Thymus (tissue), 2 donors: Measurements from ENCODE around the gene ISG20L2. TPM values are rescaled to one million over a fixed set of nuclear protein-coding genes. Genes with fewer than 3 reads are reported as not detected.

Experiments used
- polyA plus RNA-seq: library from polyadenylated mRNA; stranded (reverse); fragments of 200-250 nt; gene quantifications from one replicate; pipeline ENCODE4 v1.2.3, GENCODE V29; 2013
- total RNA-seq: library from RNA; stranded (reverse); fragments of 120-200 nt; gene quantifications from one replicate; pipeline ENCODE4 v1.2.4, GENCODE V29; 2013
- donor health status: healthy.

ISG20L2 gene
- total and polyA plus RNA-seq, 2 donors = 12.0 to 14.1 TPM

Other genes with a start within 250 kb of the ISG20L2 start
- 8.3 TPM for gene MEF2D, start 228.0 kb downstream of the ISG20L2 start, total RNA-seq
- gene MEF2D, start 228.0 kb downstream of the ISG20L2 start, polyA plus RNA-seq = 26.3 TPM
- gene IQGAP3, start 156.2 kb downstream of the ISG20L2 start, total RNA-seq = 2.5 TPM
- gene IQGAP3, start 156.2 kb downstream of the ISG20L2 start, polyA plus RNA-seq = 1.0 TPM
- gene TTC24, start 149.0 kb downstream of the ISG20L2 start, total RNA-seq = 12.9 TPM
- 13.4 TPM for gene TTC24, start 149.0 kb downstream of the ISG20L2 start, polyA plus RNA-seq
- gene NAXE, start 137.0 kb downstream of the ISG20L2 start, total RNA-seq = 64.4 TPM
- gene NAXE, start 137.0 kb downstream of the ISG20L2 start, polyA plus RNA-seq = 40.2 TPM
- 11.6 TPM for gene GPATCH4, start 127.3 kb downstream of the ISG20L2 start, total RNA-seq
- 12.0 TPM for gene GPATCH4, start 127.3 kb downstream of the ISG20L2 start, polyA plus RNA-seq
- 0.09 TPM for gene HAPLN2, start 109.4 kb downstream of the ISG20L2 start, total RNA-seq
- gene HAPLN2, start 109.4 kb downstream of the ISG20L2 start, polyA plus RNA-seq = 0.50 TPM
- 0.24 TPM for gene BCAN, start 86.6 kb downstream of the ISG20L2 start, total RNA-seq
- 0.43 TPM for gene BCAN, start 86.6 kb downstream of the ISG20L2 start, polyA plus RNA-seq
- 3.7 TPM for gene NES, start 51.4 kb downstream of the ISG20L2 start, total RNA-seq
- 3.3 TPM for gene NES, start 51.4 kb downstream of the ISG20L2 start, polyA plus RNA-seq
- 20.7 TPM for gene CRABP2, start 23.2 kb downstream of the ISG20L2 start, total RNA-seq
- 75.0 TPM for gene CRABP2, start 23.2 kb downstream of the ISG20L2 start, polyA plus RNA-seq
- 10.7 TPM for gene METTL25B, start 297 bp downstream of the ISG20L2 start, total RNA-seq
- gene METTL25B, start 297 bp downstream of the ISG20L2 start, polyA plus RNA-seq = 39.4 TPM
- 53.8 TPM for gene MRPL24, start 12.3 kb upstream of the ISG20L2 start, total RNA-seq
- 59.0 TPM for gene MRPL24, start 12.3 kb upstream of the ISG20L2 start, polyA plus RNA-seq
- 226 TPM for gene HDGF, start 22.9 kb upstream of the ISG20L2 start, total RNA-seq
- gene HDGF, start 22.9 kb upstream of the ISG20L2 start, polyA plus RNA-seq = 116 TPM
- gene PRCC, start 38.8 kb upstream of the ISG20L2 start, total RNA-seq = 29.1 TPM
- gene PRCC, start 38.8 kb upstream of the ISG20L2 start, polyA plus RNA-seq = 72.9 TPM
- gene SH2D2A, start 88.1 kb upstream of the ISG20L2 start, total RNA-seq = 17.9 TPM
- 44.8 TPM for gene SH2D2A, start 88.1 kb upstream of the ISG20L2 start, polyA plus RNA-seq
- gene INSRR, start 130.4 kb upstream of the ISG20L2 start, total RNA-seq = 0.33 TPM
- 0.43 TPM for gene INSRR, start 130.4 kb upstream of the ISG20L2 start, polyA plus RNA-seq
- 1.6 TPM for gene NTRK1, start 132.1 kb upstream of the ISG20L2 start, total RNA-seq
- gene NTRK1, start 132.1 kb upstream of the ISG20L2 start, polyA plus RNA-seq = 3.1 TPM
- gene PEAR1, start 165.0 kb upstream of the ISG20L2 start, total RNA-seq = 0.61 TPM
- 2.5 TPM for gene PEAR1, start 165.0 kb upstream of the ISG20L2 start, polyA plus RNA-seq
- not detected for gene LRRC71, start 191.9 kb upstream of the ISG20L2 start, total RNA-seq
- gene LRRC71, start 191.9 kb upstream of the ISG20L2 start, polyA plus RNA-seq = 0.11 TPM